OCI-LY1 (cell line): Measurements from ENCODE around the gene ADD1.

Experiments
- H2AFZ ChIP-seq: fragments of 200-600 bp; sonication (generic), shearing (Covaris generic); 2 replicates; pipeline ENCODE4 v1.6.0; 2014; ENCODE audit warnings: antibody characterized with exemption, mild to moderate bottlenecking, low read length
- H3F3A ChIP-seq: fragments of 200-600 bp; sonication (generic), shearing (Covaris generic); 2 replicates; pipeline ENCODE4 v1.6.0; 2014; ENCODE audit warnings: mild to moderate bottlenecking, antibody characterized with exemption, low read length, moderate library complexity; ENCODE audit not compliant: insufficient read depth
- H3K27ac ChIP-seq: fragments of 200-600 bp; sonication (generic); 2 replicates; pipeline ENCODE4 v1.5.1; 2014; ENCODE audit warnings: low read length, mixed run types, mild to moderate bottlenecking, low read depth; ENCODE audit not compliant: poor library complexity, severe bottlenecking
- H3K27me3 ChIP-seq: fragments of 200-600 bp; sonication (generic); 2 replicates; pipeline ENCODE4 v1.6.0; 2014; ENCODE audit warnings: antibody characterized with exemption, mild to moderate bottlenecking, low read length, moderate library complexity; ENCODE audit not compliant: insufficient read depth
- H3K36me3 ChIP-seq: fragments of 200-600 bp; sonication (generic); 2 replicates; pipeline ENCODE4 v1.6.1; 2014; ENCODE audit warnings: mild to moderate bottlenecking, antibody characterized with exemption, low read length, moderate library complexity, mixed read lengths; ENCODE audit not compliant: insufficient read depth
- H3K4me1 ChIP-seq: fragments of 200-600 bp; sonication (generic); 2 replicates; pipeline ENCODE4 v1.5.1; 2014; ENCODE audit warnings: mild to moderate bottlenecking, low read length, moderate library complexity; ENCODE audit not compliant: insufficient read depth, severe bottlenecking
- H3K4me2 ChIP-seq: fragments of 200-600 bp; sonication (generic), shearing (Covaris generic); 2 replicates; pipeline ENCODE4 v1.6.1; 2014; ENCODE audit warnings: low read length
- H3K4me3 ChIP-seq: fragments of 200-600 bp; sonication (generic); 2 replicates; pipeline ENCODE4 v1.5.1; 2014; ENCODE audit warnings: low read length, low read depth, mild to moderate bottlenecking, mixed read lengths; ENCODE audit not compliant: poor library complexity, severe bottlenecking
- H3K79me2 ChIP-seq: fragments of 200-600 bp; shearing (Covaris generic); 2 replicates; pipeline ENCODE4 v1.6.1; 2016; ENCODE audit warnings: mixed run types, low read length, mixed read lengths; ENCODE audit not compliant: insufficient read depth
- H3K9ac ChIP-seq: fragments of 200-600 bp; sonication (generic), shearing (Covaris generic); 2 replicates; pipeline ENCODE4 v1.6.1; 2014; ENCODE audit warnings: mild to moderate bottlenecking, low read length, mixed read lengths
- H3K9me2 ChIP-seq: fragments of 200-600 bp; sonication (generic), shearing (Covaris generic); 2 replicates; pipeline ENCODE4 v1.6.1; 2014; ENCODE audit warnings: low read depth, mild to moderate bottlenecking, low read length, mixed read lengths
- H3K9me3 ChIP-seq: fragments of 200-600 bp; shearing (Covaris generic); 2 replicates; pipeline ENCODE4 v1.6.1; 2014; ENCODE audit warnings: low read length, mixed read lengths
- H4K20me1 ChIP-seq: fragments of 200-600 bp; sonication (generic), shearing (Covaris generic); 2 replicates; pipeline ENCODE4 v1.6.0; 2016; ENCODE audit warnings: mild to moderate bottlenecking, low read length; ENCODE audit not compliant: insufficient read depth
- CTCF ChIP-seq: fragments of 200-600 bp; sonication (generic), shearing (Covaris generic); IDR thresholded peaks from 2 replicates; pipeline ENCODE4 v1.5.1; 2017; ENCODE audit warnings: mild to moderate bottlenecking, antibody characterized with exemption, low read length, moderate library complexity, mixed read lengths
- EZH2 ChIP-seq: fragments of 200-600 bp; sonication (generic), shearing (Covaris generic); IDR thresholded peaks from 2 replicates; pipeline ENCODE4 v1.8.0; 2017; ENCODE audit warnings: borderline replicate concordance, mixed run types, mild to moderate bottlenecking, antibody characterized with exemption, low read length, moderate library complexity, mixed read lengths

ADD1 gene

GRCh38 chr4:2812612-2813354 is 30.9 kb upstream of the ADD1 start:
- Histone ChIP-seq H3K4me2 (no peak overlapping the region), H3K27me3 (no peaks in the 10 kb centered on the region), H3K4me3 (no peak overlapping the region), H2AFZ (no peak overlapping the region), H3K9me2 (no peaks in the 10 kb centered on the region), H3K36me3 (no peaks in the 10 kb centered on the region), H3K27ac (no peak overlapping the region), H3K9ac (no peak overlapping the region), H3K4me1 (peaks cover 10% of the 10 kb centered on the region), H3K9me3 (no peaks in the 10 kb centered on the region), H3F3A (no peaks in the 10 kb centered on the region), H3K79me2 (no peaks in the 10 kb centered on the region), H4K20me1 (no peaks in the 10 kb centered on the region)
- TF ChIP-seq CTCF (no peak), EZH2 (no peak)

- TF ChIP-seq EZH2, result no peak
- TF ChIP-seq CTCF, result no peak
- no peak overlapping the region for H3K4me2 ChIP-seq
- H3K36me3 ChIP-seq, result no peaks in the 10 kb centered on the region
- H3K27ac ChIP-seq, result no peak overlapping the region
- no peak overlapping the region for H3K9ac ChIP-seq
- H3K79me2 ChIP-seq, result no peaks in the 10 kb centered on the region
- no peak overlapping the region for H3K4me3 ChIP-seq
- H4K20me1 ChIP-seq, result no peaks in the 10 kb centered on the region
- no peaks in the 10 kb centered on the region for H3K27me3 ChIP-seq
- H2AFZ ChIP-seq, result no peak overlapping the region
- no peaks in the 10 kb centered on the region for H3K9me3 ChIP-seq
- no peaks in the 10 kb centered on the region for H3F3A ChIP-seq
- H3K4me1 ChIP-seq, result peaks cover 12% of the 10 kb centered on the region
- H3K9me2 ChIP-seq, result no peaks in the 10 kb centered on the region
Observed at GRCh38 chr4:2813446-2814405, 29.9 kb upstream of the ADD1 start.

- H3K4me1 ChIP-seq, result peaks cover 12% of the 10 kb centered on the region
- no peaks in the 10 kb centered on the region for H3K79me2 ChIP-seq
- H3K36me3 ChIP-seq, result no peaks in the 10 kb centered on the region
- no peaks in the 10 kb centered on the region for H3K27me3 ChIP-seq
- H3K9me2 ChIP-seq, result no peaks in the 10 kb centered on the region
- H4K20me1 ChIP-seq, result no peaks in the 10 kb centered on the region
- H2AFZ ChIP-seq, result no peak overlapping the region
- H3K9me3 ChIP-seq, result no peaks in the 10 kb centered on the region
- no peaks in the 10 kb centered on the region for H3F3A ChIP-seq
- H3K4me2 ChIP-seq, result no peak overlapping the region
- no peak for TF ChIP-seq CTCF
- TF ChIP-seq EZH2, result no peak
- H3K27ac ChIP-seq, result no peak overlapping the region
- no peak overlapping the region for H3K9ac ChIP-seq
- H3K4me3 ChIP-seq, result no peak overlapping the region
Observed at GRCh38 chr4:2814627-2815270, 28.9 kb upstream of the ADD1 start.
